Dendritic cell treated with granulocyte-macrophage colony-stimulating factor and Interleukin-4, amounts not matched to agents 40 ng/mL and 50 ng/mL, for 4 days (primary cell): ENCODE measurements around the gene LPAR3.

Experiments used
- H3K27ac Mint-ChIP-seq: one replicate; pipeline ENCODE4 v1.8.0; 2022; ENCODE audit warnings: mild to moderate bottlenecking, mixed read lengths
- H3K27me3 Mint-ChIP-seq: one replicate; pipeline ENCODE4 v1.8.0; 2022; ENCODE audit warnings: mild to moderate bottlenecking, mixed read lengths
- H3K36me3 Mint-ChIP-seq: one replicate; pipeline ENCODE4 v1.8.0; 2022; ENCODE audit warnings: low read depth, mixed read lengths
- H3K4me1 Mint-ChIP-seq: one replicate; pipeline ENCODE4 v1.8.0; 2022; ENCODE audit warnings: low read depth, mixed read lengths
- H3K4me3 Mint-ChIP-seq: one replicate; pipeline ENCODE4 v1.8.0; 2022; ENCODE audit warnings: mild to moderate bottlenecking, moderate library complexity, mixed read lengths
- H3K9me3 Mint-ChIP-seq: one replicate; pipeline ENCODE4 v1.8.0; 2022; ENCODE audit warnings: mixed read lengths
- intact Hi-C: fragments of 100-400 bp; cut with micrococcal nuclease; formaldehyde crosslinking; loops from one replicate; pipeline ENCODE4 v1.15.0; 2022

LPAR3 gene

GRCh38 chr1:84842748-84843231 is 50.2 kb downstream of the LPAR3 start:
- no peaks in the 10 kb centered on the region for H3K27me3 Mint-ChIP-seq
- intact Hi-C loops = no loop called here
- H3K9me3 Mint-ChIP-seq = no peaks in the 10 kb centered on the region
- peaks cover 8% of the 10 kb centered on the region for H3K4me1 Mint-ChIP-seq
- no peaks in the 10 kb centered on the region for H3K36me3 Mint-ChIP-seq
- no peak overlapping the region for H3K27ac Mint-ChIP-seq
- no peak overlapping the region for H3K4me3 Mint-ChIP-seq

- no peaks in the 10 kb centered on the region for H3K36me3 Mint-ChIP-seq
- no peaks in the 10 kb centered on the region for H3K27me3 Mint-ChIP-seq
- intact Hi-C loops = no loop called here
- no peak overlapping the region for H3K4me3 Mint-ChIP-seq
- H3K9me3 Mint-ChIP-seq = no peaks in the 10 kb centered on the region
- no peak overlapping the region for H3K27ac Mint-ChIP-seq
- H3K4me1 Mint-ChIP-seq = peaks cover 1% of the 10 kb centered on the region
Observed at GRCh38 chr1:84841971-84842370, 51.0 kb downstream of the LPAR3 start.

GRCh38 chr1:84840346-84840745 is 52.7 kb downstream of the LPAR3 start:
- Mint-ChIP-seq H3K9me3 (no peaks in the 10 kb centered on the region), H3K36me3 (no peaks in the 10 kb centered on the region), H3K27ac (no peak overlapping the region), H3K4me3 (no peak overlapping the region), H3K27me3 (no peaks in the 10 kb centered on the region), H3K4me1 (no peaks in the 10 kb centered on the region)
- intact Hi-C loops = no loop called here

- Mint-ChIP-seq H3K27ac (no peak overlapping the region), H3K36me3 (no peaks in the 10 kb centered on the region), H3K27me3 (no peaks in the 10 kb centered on the region), H3K4me3 (no peak overlapping the region), H3K9me3 (no peaks in the 10 kb centered on the region), H3K4me1 (no peaks in the 10 kb centered on the region)
- intact Hi-C loops = no loop called here
Observed at GRCh38 chr1:84839544-84839943, 53.5 kb downstream of the LPAR3 start.

- H3K27ac Mint-ChIP-seq = no peak overlapping the region
Observed at GRCh38 chr1:84836145-84836544, 56.9 kb downstream of the LPAR3 start.

GRCh38 chr1:84835169-84835568 is 57.8 kb downstream of the LPAR3 start:
- no peaks in the 10 kb centered on the region for H3K9me3 Mint-ChIP-seq
- H3K36me3 Mint-ChIP-seq = no peaks in the 10 kb centered on the region
- no peaks in the 10 kb centered on the region for H3K4me1 Mint-ChIP-seq
- intact Hi-C loops = no loop called here
- H3K27me3 Mint-ChIP-seq = no peaks in the 10 kb centered on the region
- H3K27ac Mint-ChIP-seq = no peak overlapping the region
- no peak overlapping the region for H3K4me3 Mint-ChIP-seq

More at GRCh38 chr1:84836145-84836544, 56.9 kb downstream of the LPAR3 start:
- intact Hi-C loops = no loop called here
- H3K27me3 Mint-ChIP-seq = no peaks in the 10 kb centered on the region
- no peaks in the 10 kb centered on the region for H3K4me1 Mint-ChIP-seq
- no peaks in the 10 kb centered on the region for H3K36me3 Mint-ChIP-seq
- H3K4me3 Mint-ChIP-seq = no peak overlapping the region
- no peaks in the 10 kb centered on the region for H3K9me3 Mint-ChIP-seq

GRCh38 chr1:84834419-84835064 is 58.5 kb downstream of the LPAR3 start:
- no peaks in the 10 kb centered on the region for H3K4me1 Mint-ChIP-seq
- H3K9me3 Mint-ChIP-seq = no peaks in the 10 kb centered on the region
- H3K27me3 Mint-ChIP-seq = no peaks in the 10 kb centered on the region
- H3K36me3 Mint-ChIP-seq = no peaks in the 10 kb centered on the region
- intact Hi-C loops = no loop called here
- H3K4me3 Mint-ChIP-seq = no peak overlapping the region
- no peak overlapping the region for H3K27ac Mint-ChIP-seq

- intact Hi-C loops = no loop called here
- H3K27me3 Mint-ChIP-seq = no peaks in the 10 kb centered on the region
- no peak overlapping the region for H3K4me3 Mint-ChIP-seq
- H3K4me1 Mint-ChIP-seq = no peaks in the 10 kb centered on the region
- H3K27ac Mint-ChIP-seq = no peak overlapping the region
- no peaks in the 10 kb centered on the region for H3K9me3 Mint-ChIP-seq
- no peaks in the 10 kb centered on the region for H3K36me3 Mint-ChIP-seq
Observed at GRCh38 chr1:84833194-84833593, 59.8 kb downstream of the LPAR3 start.

- Mint-ChIP-seq H3K36me3 (no peaks in the 10 kb centered on the region), H3K4me3 (no peak overlapping the region), H3K9me3 (no peaks in the 10 kb centered on the region), H3K27me3 (no peaks in the 10 kb centered on the region), H3K4me1 (no peaks in the 10 kb centered on the region), H3K27ac (no peak overlapping the region)
- intact Hi-C loops = no loop called here
Observed at GRCh38 chr1:84830136-84830535, 62.9 kb downstream of the LPAR3 start.

- no peak overlapping the region for H3K27ac Mint-ChIP-seq
- H3K36me3 Mint-ChIP-seq = no peaks in the 10 kb centered on the region
- no peaks in the 10 kb centered on the region for H3K9me3 Mint-ChIP-seq
- H3K4me3 Mint-ChIP-seq = no peak overlapping the region
- intact Hi-C loops = no loop called here
- no peaks in the 10 kb centered on the region for H3K27me3 Mint-ChIP-seq
- no peaks in the 10 kb centered on the region for H3K4me1 Mint-ChIP-seq
Observed at GRCh38 chr1:84827976-84828375, 65.0 kb downstream of the LPAR3 start.

GRCh38 chr1:84827555-84827954 is 65.5 kb downstream of the LPAR3 start:
- Mint-ChIP-seq H3K27me3 (no peaks in the 10 kb centered on the region), H3K27ac (no peak overlapping the region), H3K36me3 (no peaks in the 10 kb centered on the region), H3K4me3 (no peak overlapping the region), H3K4me1 (no peaks in the 10 kb centered on the region), H3K9me3 (no peaks in the 10 kb centered on the region)
- intact Hi-C loops = no loop called here

- no peaks in the 10 kb centered on the region for H3K9me3 Mint-ChIP-seq
- no peaks in the 10 kb centered on the region for H3K36me3 Mint-ChIP-seq
- H3K27me3 Mint-ChIP-seq = no peaks in the 10 kb centered on the region
- H3K27ac Mint-ChIP-seq = no peak overlapping the region
- H3K4me3 Mint-ChIP-seq = no peak overlapping the region
- no peaks in the 10 kb centered on the region for H3K4me1 Mint-ChIP-seq
- intact Hi-C loops = no loop called here
Observed at GRCh38 chr1:84825161-84825560, 67.8 kb downstream of the LPAR3 start.

- H3K36me3 Mint-ChIP-seq = no peaks in the 10 kb centered on the region
- intact Hi-C loops = no loop called here
- no peak overlapping the region for H3K27ac Mint-ChIP-seq
- no peak overlapping the region for H3K4me3 Mint-ChIP-seq
- no peaks in the 10 kb centered on the region for H3K4me1 Mint-ChIP-seq
- no peaks in the 10 kb centered on the region for H3K27me3 Mint-ChIP-seq
- H3K9me3 Mint-ChIP-seq = no peaks in the 10 kb centered on the region
Observed at GRCh38 chr1:84823991-84824390, 69.0 kb downstream of the LPAR3 start.

- intact Hi-C loops = no loop called here
- no peak overlapping the region for H3K27ac Mint-ChIP-seq
- H3K9me3 Mint-ChIP-seq = no peaks in the 10 kb centered on the region
- H3K4me1 Mint-ChIP-seq = no peaks in the 10 kb centered on the region
- H3K36me3 Mint-ChIP-seq = no peaks in the 10 kb centered on the region
- no peaks in the 10 kb centered on the region for H3K27me3 Mint-ChIP-seq
- H3K4me3 Mint-ChIP-seq = no peak overlapping the region
Observed at GRCh38 chr1:84823511-84823910, 69.5 kb downstream of the LPAR3 start.

GRCh38 chr1:84810343-84810742 is 82.7 kb downstream of the LPAR3 start:
- peaks cover 2% of the 10 kb centered on the region for H3K27me3 Mint-ChIP-seq
- H3K4me1 Mint-ChIP-seq = no peaks in the 10 kb centered on the region
- no peak overlapping the region for H3K4me3 Mint-ChIP-seq
- intact Hi-C loops = no loop called here
- H3K9me3 Mint-ChIP-seq = no peaks in the 10 kb centered on the region
- no peak overlapping the region for H3K27ac Mint-ChIP-seq
- H3K36me3 Mint-ChIP-seq = no peaks in the 10 kb centered on the region
